ENCODE data around the gene ORC3.

Gene ORC3

GRCh38 chr6:87589693-87590416 is at the start of gene ORC3, which contains the start of gene RARS2:
ORC3 (plus strand) TSS chr6:87590135; CDS start chr6:87590169, 34 bp downstream.
RARS2 (minus strand) TSS chr6:87589987; CDS start chr6:87589957, 30 bp downstream.
- Histone ChIP-seq H3K4me3 (ENCODE audit: low read depth in 1 of 5, low read length in 5 of 5) (peak within 1 kb of the TSS; percentile 90 to 100 (median 99)), H3K27ac (ENCODE audit: low read depth, low read length) (peak within 1 kb of the TSS; percentile 84), H3K9me3 (ENCODE audit: control insufficient read depth in 5 of 5, low read length in 5 of 5) (no peaks in the 10 kb centered on the region), H3K4me1 (ENCODE audit: control insufficient read depth in 5 of 5, insufficient read depth in 5 of 5, low read length in 5 of 5) (peaks cover 4 to 36% (median 30%) of the 10 kb centered on the region in 5 donors), H3K27me3 (ENCODE audit: control insufficient read depth in 5 of 5, insufficient read depth in 4 of 5, low read length in 5 of 5) (no peaks in the 10 kb centered on the region), H3K36me3 (ENCODE audit: control insufficient read depth in 5 of 5, insufficient read depth in 5 of 5, low read length in 5 of 5) (peaks cover 0 to 4% (median 2%) of the 10 kb centered on the region in 5 donors), H3K9ac (ENCODE audit: low read length in 5 of 5) (peak within 1 kb of the TSS; percentile 93 to 98 (median 96))

- Histone ChIP-seq H3K4me3 (ENCODE audit: low read depth in 1 of 5, low read length in 5 of 5) (peak overlapping the region in 2 of 5 donors; percentile 19 to 53), H3K9me3 (ENCODE audit: control insufficient read depth in 5 of 5, low read length in 5 of 5) (no peaks in the 10 kb centered on the region), H3K27ac (ENCODE audit: low read depth, low read length) (no peak overlapping the region), H3K9ac (ENCODE audit: low read length in 5 of 5) (no peak overlapping the region), H3K27me3 (ENCODE audit: control insufficient read depth in 5 of 5, insufficient read depth in 4 of 5, low read length in 5 of 5) (no peaks in the 10 kb centered on the region), H3K4me1 (ENCODE audit: control insufficient read depth in 5 of 5, insufficient read depth in 5 of 5, low read length in 5 of 5) (peaks cover 0 to 22% (median 9%) of the 10 kb centered on the region in 5 donors), H3K36me3 (ENCODE audit: control insufficient read depth in 5 of 5, insufficient read depth in 5 of 5, low read length in 5 of 5) (peaks cover 14 to 27% (median 18%) of the 10 kb centered on the region in 5 donors)
Measured at GRCh38 chr6:87540539-87540938, 49.4 kb upstream of the ORC3 start.

GRCh38 chr6:87541041-87541440 is 48.9 kb upstream of the ORC3 start:
- no peak overlapping the region for H3K9ac ChIP-seq (ENCODE audit: low read length in 5 of 5)
- no peak overlapping the region for H3K4me3 ChIP-seq (ENCODE audit: low read depth in 1 of 5, low read length in 5 of 5)
- no peak overlapping the region for H3K27ac ChIP-seq (ENCODE audit: low read depth, low read length)
- no peaks in the 10 kb centered on the region for H3K27me3 ChIP-seq (ENCODE audit: control insufficient read depth in 5 of 5, insufficient read depth in 4 of 5, low read length in 5 of 5)
- H3K36me3 ChIP-seq (ENCODE audit: control insufficient read depth in 5 of 5, insufficient read depth in 5 of 5, low read length in 5 of 5): peaks cover 14 to 29% (median 22%) of the 10 kb centered on the region in 5 donors
- peaks cover 0 to 22% (median 9%) of the 10 kb centered on the region in 5 donors for H3K4me1 ChIP-seq (ENCODE audit: control insufficient read depth in 5 of 5, insufficient read depth in 5 of 5, low read length in 5 of 5)
- no peaks in the 10 kb centered on the region for H3K9me3 ChIP-seq (ENCODE audit: control insufficient read depth in 5 of 5, low read length in 5 of 5)

- Histone ChIP-seq H3K4me1 (ENCODE audit: control insufficient read depth in 5 of 5, insufficient read depth in 5 of 5, low read length in 5 of 5) (peaks cover 0 to 21% (median 9%) of the 10 kb centered on the region in 5 donors), H3K4me3 (ENCODE audit: low read depth in 1 of 5, low read length in 5 of 5) (no peak overlapping the region), H3K27me3 (ENCODE audit: control insufficient read depth in 5 of 5, insufficient read depth in 4 of 5, low read length in 5 of 5) (no peaks in the 10 kb centered on the region), H3K27ac (ENCODE audit: low read depth, low read length) (no peak overlapping the region), H3K36me3 (ENCODE audit: control insufficient read depth in 5 of 5, insufficient read depth in 5 of 5, low read length in 5 of 5) (peaks cover 14 to 33% (median 25%) of the 10 kb centered on the region in 5 donors), H3K9ac (ENCODE audit: low read length in 5 of 5) (no peak overlapping the region), H3K9me3 (ENCODE audit: control insufficient read depth in 5 of 5, low read length in 5 of 5) (no peaks in the 10 kb centered on the region)
Measured at GRCh38 chr6:87541744-87542143, 48.2 kb upstream of the ORC3 start.

GRCh38 chr6:87543696-87544473 is 46.0 kb upstream of the ORC3 start:
- Histone ChIP-seq H3K36me3 (ENCODE audit: control insufficient read depth in 5 of 5, insufficient read depth in 5 of 5, low read length in 5 of 5) (peaks cover 14 to 42% (median 27%) of the 10 kb centered on the region in 5 donors), H3K9ac (ENCODE audit: low read length in 5 of 5) (no peak overlapping the region), H3K4me3 (ENCODE audit: low read depth in 1 of 5, low read length in 5 of 5) (no peak overlapping the region), H3K9me3 (ENCODE audit: control insufficient read depth in 5 of 5, low read length in 5 of 5) (no peaks in the 10 kb centered on the region), H3K27me3 (ENCODE audit: control insufficient read depth in 5 of 5, insufficient read depth in 4 of 5, low read length in 5 of 5) (no peaks in the 10 kb centered on the region), H3K27ac (ENCODE audit: low read depth, low read length) (no peak overlapping the region), H3K4me1 (ENCODE audit: control insufficient read depth in 5 of 5, insufficient read depth in 5 of 5, low read length in 5 of 5) (peaks cover 0 to 17% (median 6%) of the 10 kb centered on the region in 5 donors)

DNA sequence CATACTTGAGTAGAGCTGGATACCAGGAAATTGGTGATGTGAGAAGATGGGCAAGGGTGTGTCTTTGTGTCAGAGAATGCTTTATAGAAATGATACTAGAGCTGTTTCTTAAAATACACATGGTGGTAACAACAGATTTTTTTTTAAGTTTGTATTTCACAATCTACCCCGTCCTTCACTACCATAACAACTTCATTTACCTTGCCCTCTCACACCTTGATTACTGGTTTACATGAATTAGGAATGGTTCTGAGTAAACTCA is 45.5 kb upstream of the ORC3 start:
- Histone ChIP-seq H3K4me1 (ENCODE audit: control insufficient read depth in 5 of 5, insufficient read depth in 5 of 5, low read length in 5 of 5) (peaks cover 0 to 17% (median 6%) of the 10 kb centered on the region in 5 donors), H3K27ac (ENCODE audit: low read depth, low read length) (no peak overlapping the region), H3K27me3 (ENCODE audit: control insufficient read depth in 5 of 5, insufficient read depth in 4 of 5, low read length in 5 of 5) (no peaks in the 10 kb centered on the region), H3K9ac (ENCODE audit: low read length in 5 of 5) (no peak overlapping the region), H3K9me3 (ENCODE audit: control insufficient read depth in 5 of 5, low read length in 5 of 5) (no peaks in the 10 kb centered on the region), H3K36me3 (ENCODE audit: control insufficient read depth in 5 of 5, insufficient read depth in 5 of 5, low read length in 5 of 5) (peaks cover 14 to 38% (median 24%) of the 10 kb centered on the region in 5 donors), H3K4me3 (ENCODE audit: low read depth in 1 of 5, low read length in 5 of 5) (no peak overlapping the region)

- Histone ChIP-seq H3K4me1 (ENCODE audit: control insufficient read depth in 5 of 5, insufficient read depth in 5 of 5, low read length in 5 of 5) (peaks cover 0 to 7% (median 0%) of the 10 kb centered on the region in 5 donors), H3K27me3 (ENCODE audit: control insufficient read depth in 5 of 5, insufficient read depth in 4 of 5, low read length in 5 of 5) (no peaks in the 10 kb centered on the region), H3K27ac (ENCODE audit: low read depth, low read length) (no peak overlapping the region), H3K9ac (ENCODE audit: low read length in 5 of 5) (peak overlapping the region in 1 of 5 donors; percentile 19), H3K4me3 (ENCODE audit: low read depth in 1 of 5, low read length in 5 of 5) (no peak overlapping the region), H3K36me3 (ENCODE audit: control insufficient read depth in 5 of 5, insufficient read depth in 5 of 5, low read length in 5 of 5) (peaks cover 14 to 29% (median 20%) of the 10 kb centered on the region in 5 donors), H3K9me3 (ENCODE audit: control insufficient read depth in 5 of 5, low read length in 5 of 5) (no peaks in the 10 kb centered on the region)
Measured at GRCh38 chr6:87551799-87552198, 38.1 kb upstream of the ORC3 start.

- Histone ChIP-seq H3K9me3 (ENCODE audit: control insufficient read depth in 5 of 5, low read length in 5 of 5) (no peaks in the 10 kb centered on the region), H3K4me1 (ENCODE audit: control insufficient read depth in 5 of 5, insufficient read depth in 5 of 5, low read length in 5 of 5) (peaks cover 0 to 7% (median 0%) of the 10 kb centered on the region in 5 donors), H3K36me3 (ENCODE audit: control insufficient read depth in 5 of 5, insufficient read depth in 5 of 5, low read length in 5 of 5) (peaks cover 17 to 25% (median 22%) of the 10 kb centered on the region in 5 donors), H3K27me3 (ENCODE audit: control insufficient read depth in 5 of 5, insufficient read depth in 4 of 5, low read length in 5 of 5) (no peaks in the 10 kb centered on the region), H3K9ac (ENCODE audit: low read length in 5 of 5) (no peak overlapping the region), H3K27ac (ENCODE audit: low read depth, low read length) (peak overlapping the region; percentile 38), H3K4me3 (ENCODE audit: low read depth in 1 of 5, low read length in 5 of 5) (no peak overlapping the region)
Measured at GRCh38 chr6:87553159-87553765, 36.7 kb upstream of the ORC3 start.

GRCh38 chr6:87555506-87555905 is 34.4 kb upstream of the ORC3 start:
- no peak overlapping the region for H3K4me3 ChIP-seq (ENCODE audit: low read depth in 1 of 5, low read length in 5 of 5)
- H3K9me3 ChIP-seq (ENCODE audit: control insufficient read depth in 5 of 5, low read length in 5 of 5): no peaks in the 10 kb centered on the region
- no peak overlapping the region for H3K9ac ChIP-seq (ENCODE audit: low read length in 5 of 5)
- peaks cover 0 to 7% (median 0%) of the 10 kb centered on the region in 5 donors for H3K4me1 ChIP-seq (ENCODE audit: control insufficient read depth in 5 of 5, insufficient read depth in 5 of 5, low read length in 5 of 5)
- H3K36me3 ChIP-seq (ENCODE audit: control insufficient read depth in 5 of 5, insufficient read depth in 5 of 5, low read length in 5 of 5): peaks cover 14 to 32% (median 24%) of the 10 kb centered on the region in 5 donors
- no peak overlapping the region for H3K27ac ChIP-seq (ENCODE audit: low read depth, low read length)
- H3K27me3 ChIP-seq (ENCODE audit: control insufficient read depth in 5 of 5, insufficient read depth in 4 of 5, low read length in 5 of 5): no peaks in the 10 kb centered on the region

All from subcutaneous abdominal adipose tissue (tissue), 5 donors.